Activated T-helper 1 cell treated with anti-CD3 and anti-CD28 coated beads, Interleukin-12 subunit alpha, Interleukin-12 subunit beta, Interleukin-2, Interleukin-4 antibody, amounts not matched to agents 30 ng/mL and 10 ng/mL and 1 ng/mL, durations not matched to agents 14 hours and 24 hours and 36 hours (primary cell): Measurements from ENCODE around the gene FCRL5. TPM values are rescaled to one million over a fixed set of nuclear protein-coding genes. Genes with fewer than 3 reads are reported as not detected.

Source experiments
- DNase-seq: peaks from one replicate; pipeline ENCODE4 v3.0.0; 2021; ENCODE audit warnings: low spot score
- H3K27ac Mint-ChIP-seq: one replicate; pipeline ENCODE4 v1.8.0; 2021; ENCODE audit warnings: mild to moderate bottlenecking, mixed read lengths
- H3K27me3 Mint-ChIP-seq: one replicate; pipeline ENCODE4 v1.8.0; 2022; ENCODE audit warnings: mild to moderate bottlenecking, moderate library complexity, mixed read lengths; ENCODE audit not compliant: insufficient read depth
- H3K36me3 Mint-ChIP-seq: one replicate; pipeline ENCODE4 v1.8.0; 2021; ENCODE audit warnings: low read depth, mixed read lengths
- H3K4me1 Mint-ChIP-seq: one replicate; pipeline ENCODE4 v1.8.0; 2021; ENCODE audit warnings: low read depth, mixed read lengths
- H3K4me3 Mint-ChIP-seq: one replicate; pipeline ENCODE4 v1.8.0; 2021; ENCODE audit warnings: mild to moderate bottlenecking, moderate library complexity, mixed read lengths
- H3K9me3 Mint-ChIP-seq: one replicate; pipeline ENCODE4 v1.8.0; 2021; ENCODE audit warnings: mixed read lengths
- intact Hi-C: fragments of 100-400 bp; cut with micrococcal nuclease; formaldehyde crosslinking; loops from one replicate; pipeline ENCODE4 v1.15.1; 2024
- total RNA-seq: library from RNA; stranded (reverse); gene quantifications from 2 replicates; pipeline ENCODE4 v1.2.3, GENCODE V29; 2022

Gene FCRL5
- total RNA-seq, 1 donor from 2014 or later: not detected

DNA sequence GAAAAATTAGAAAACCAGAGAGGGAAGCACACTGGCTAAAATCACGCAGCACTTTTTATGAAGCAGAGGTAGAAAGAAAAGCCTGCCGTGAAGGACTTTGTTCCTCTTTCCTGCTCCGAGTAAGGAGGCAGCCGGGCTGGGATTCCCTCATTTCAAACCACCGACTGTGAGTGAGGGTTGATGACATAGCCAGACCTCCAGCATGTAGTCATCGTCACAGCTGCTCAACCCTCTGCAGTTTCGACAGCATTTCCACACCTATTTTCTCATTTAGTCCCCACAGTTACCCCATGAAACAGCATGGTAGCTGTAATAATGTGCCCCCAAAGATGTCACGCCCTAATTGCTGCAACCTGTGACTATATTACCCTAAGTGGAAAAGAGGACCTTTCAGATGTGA, 35.3 kb downstream of the FCRL5 start:
- intact Hi-C loops: no loop called here
- no peaks in the 10 kb centered on the region for H3K4me1 Mint-ChIP-seq
- no peaks in the 10 kb centered on the region for H3K36me3 Mint-ChIP-seq
- no peaks in the 10 kb centered on the region for H3K9me3 Mint-ChIP-seq
- no peaks in the 10 kb centered on the region for H3K27me3 Mint-ChIP-seq
- no peak for DNase-seq
- H3K4me3 Mint-ChIP-seq: no peak overlapping the region
- no peak overlapping the region for H3K27ac Mint-ChIP-seq

DNA sequence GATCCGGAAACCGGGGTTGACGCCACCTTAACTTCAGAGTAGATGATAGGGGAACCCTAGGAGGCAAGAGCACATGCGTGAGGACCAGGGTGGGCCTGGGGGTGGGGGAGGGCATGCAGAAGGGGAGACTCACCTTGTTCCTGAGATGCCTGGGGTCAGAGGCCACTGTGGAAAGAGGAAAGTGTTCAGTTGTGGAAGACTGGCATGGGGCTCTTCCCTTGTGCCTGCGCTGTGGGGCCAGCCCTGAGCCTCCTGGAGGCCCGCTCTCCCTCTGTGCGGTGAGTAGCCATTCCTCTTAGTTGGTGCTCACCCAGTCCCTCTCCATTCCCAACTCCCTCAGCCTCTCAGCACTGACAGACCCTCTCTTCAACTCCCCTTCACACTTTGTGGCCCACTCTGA, 36.6 kb downstream of the FCRL5 start:
- Mint-ChIP-seq H3K4me1 (no peaks in the 10 kb centered on the region), H3K9me3 (no peaks in the 10 kb centered on the region), H3K27me3 (no peaks in the 10 kb centered on the region), H3K36me3 (no peaks in the 10 kb centered on the region), H3K27ac (no peak overlapping the region), H3K4me3 (no peak overlapping the region)
- intact Hi-C loops: no loop called here
- no peak for DNase-seq

DNA sequence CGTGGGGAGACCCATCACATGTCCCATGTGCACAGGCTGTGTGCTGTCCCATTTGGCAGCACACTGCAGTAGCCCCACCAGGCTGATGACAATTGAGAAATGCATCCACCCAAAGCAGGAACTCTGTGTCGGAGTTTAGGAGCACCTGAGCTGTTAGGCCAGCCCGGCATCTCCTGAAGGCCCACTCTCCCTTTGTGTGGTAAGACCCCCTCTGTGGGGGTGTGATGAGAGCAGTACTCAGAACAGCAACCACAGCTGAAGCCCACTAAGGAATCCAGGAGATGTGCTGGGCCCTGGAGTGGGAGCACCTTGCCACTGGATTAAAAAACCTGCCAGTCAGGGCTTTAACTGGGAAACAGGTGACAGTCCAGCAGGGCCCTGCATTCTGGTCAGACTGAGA, 37.2 kb downstream of the FCRL5 start:
- no peaks in the 10 kb centered on the region for H3K9me3 Mint-ChIP-seq
- no peaks in the 10 kb centered on the region for H3K36me3 Mint-ChIP-seq
- no peaks in the 10 kb centered on the region for H3K4me1 Mint-ChIP-seq
- no peak overlapping the region for H3K27ac Mint-ChIP-seq
- no peak overlapping the region for H3K4me3 Mint-ChIP-seq
- DNase-seq: no peak
- H3K27me3 Mint-ChIP-seq: no peaks in the 10 kb centered on the region
- intact Hi-C loops: no loop called here

DNA sequence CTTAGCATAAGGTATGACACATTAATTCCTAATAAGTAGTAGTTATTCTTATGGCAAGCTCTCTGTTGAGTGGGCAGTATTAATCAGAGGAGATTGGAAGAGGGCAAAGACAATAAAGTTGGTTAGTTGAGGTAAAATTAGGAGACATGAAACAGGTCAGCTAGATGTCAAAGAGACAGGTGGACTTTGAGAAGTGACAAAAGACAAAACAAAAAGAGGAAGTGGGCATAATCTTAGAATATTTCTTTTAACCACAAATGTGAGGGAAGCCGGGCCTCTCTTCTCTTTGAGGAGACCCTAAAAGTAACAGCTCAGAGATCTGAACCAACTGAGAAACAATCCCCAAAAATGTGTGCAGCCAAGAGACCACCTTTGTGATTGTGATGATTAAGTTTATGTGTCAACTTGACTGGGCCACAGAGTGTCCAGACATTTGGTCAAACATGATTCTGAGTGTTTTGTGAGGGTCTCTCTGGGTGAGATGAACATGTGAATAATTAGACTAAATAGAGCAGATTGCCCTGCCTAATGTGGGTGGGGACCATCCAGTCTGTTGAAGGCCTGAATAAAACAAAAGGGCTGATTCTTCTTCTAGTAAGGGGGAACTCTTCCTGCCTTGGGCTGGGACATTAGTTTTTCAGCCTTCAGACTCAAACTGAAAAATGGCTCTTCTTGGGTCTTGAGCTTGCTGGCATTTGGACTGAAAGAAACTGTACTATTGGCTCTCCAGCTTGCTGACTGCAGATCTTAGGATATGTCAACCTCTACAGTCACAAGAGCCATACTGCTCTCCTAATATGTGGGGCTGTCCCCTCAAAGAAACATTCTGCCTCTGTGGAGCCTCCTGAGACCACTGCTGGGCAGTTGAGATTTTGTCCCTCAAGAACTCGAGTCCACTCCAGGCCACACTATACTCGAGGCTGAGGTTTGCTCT, 40.0 kb downstream of the FCRL5 start:
- no peak for DNase-seq
- H3K9me3 Mint-ChIP-seq: no peaks in the 10 kb centered on the region
- no peak overlapping the region for H3K27ac Mint-ChIP-seq
- no peaks in the 10 kb centered on the region for H3K4me1 Mint-ChIP-seq
- intact Hi-C loops: no loop called here
- H3K36me3 Mint-ChIP-seq: no peaks in the 10 kb centered on the region
- H3K4me3 Mint-ChIP-seq: no peak overlapping the region
- peaks cover 2% of the 10 kb centered on the region for H3K27me3 Mint-ChIP-seq

DNA sequence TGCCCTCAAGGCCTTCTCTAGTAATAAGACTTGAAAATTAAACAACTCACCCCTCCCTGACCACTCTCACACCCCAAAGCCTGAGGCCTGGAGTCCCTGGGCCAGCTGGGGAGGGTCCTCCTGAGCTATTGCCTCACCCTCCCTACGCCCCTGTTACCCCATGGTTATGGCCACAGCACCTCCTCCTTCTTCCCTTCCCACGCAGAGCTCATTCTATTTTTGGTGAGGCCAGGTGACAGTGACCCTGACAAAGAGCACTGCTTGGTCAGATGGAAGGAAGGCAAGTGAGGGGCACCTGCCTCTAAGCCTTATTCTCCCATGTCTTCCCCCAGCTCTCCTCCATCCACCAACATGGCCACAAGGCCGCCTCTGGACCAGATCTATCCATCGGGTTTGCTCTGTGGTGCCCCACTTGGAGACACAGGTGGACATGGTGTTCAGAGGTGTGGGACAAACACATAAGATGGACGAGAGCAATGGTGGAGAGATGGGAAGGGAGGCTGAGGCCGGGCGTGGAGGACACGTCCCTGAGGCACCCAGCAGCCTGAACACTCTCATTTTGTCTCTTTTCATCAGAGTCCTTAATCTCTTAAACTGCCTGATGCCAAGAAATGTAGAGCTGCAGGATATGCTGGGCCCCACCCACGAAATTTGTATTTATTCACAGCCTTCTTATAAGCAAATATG, 42.6 kb downstream of the FCRL5 start:
- intact Hi-C loops: no loop called here
- no peaks in the 10 kb centered on the region for H3K4me1 Mint-ChIP-seq
- no peak overlapping the region for H3K27ac Mint-ChIP-seq
- peaks cover 5% of the 10 kb centered on the region for H3K27me3 Mint-ChIP-seq
- no peaks in the 10 kb centered on the region for H3K36me3 Mint-ChIP-seq
- H3K9me3 Mint-ChIP-seq: no peaks in the 10 kb centered on the region
- H3K4me3 Mint-ChIP-seq: no peak overlapping the region
- no peak for DNase-seq

DNA sequence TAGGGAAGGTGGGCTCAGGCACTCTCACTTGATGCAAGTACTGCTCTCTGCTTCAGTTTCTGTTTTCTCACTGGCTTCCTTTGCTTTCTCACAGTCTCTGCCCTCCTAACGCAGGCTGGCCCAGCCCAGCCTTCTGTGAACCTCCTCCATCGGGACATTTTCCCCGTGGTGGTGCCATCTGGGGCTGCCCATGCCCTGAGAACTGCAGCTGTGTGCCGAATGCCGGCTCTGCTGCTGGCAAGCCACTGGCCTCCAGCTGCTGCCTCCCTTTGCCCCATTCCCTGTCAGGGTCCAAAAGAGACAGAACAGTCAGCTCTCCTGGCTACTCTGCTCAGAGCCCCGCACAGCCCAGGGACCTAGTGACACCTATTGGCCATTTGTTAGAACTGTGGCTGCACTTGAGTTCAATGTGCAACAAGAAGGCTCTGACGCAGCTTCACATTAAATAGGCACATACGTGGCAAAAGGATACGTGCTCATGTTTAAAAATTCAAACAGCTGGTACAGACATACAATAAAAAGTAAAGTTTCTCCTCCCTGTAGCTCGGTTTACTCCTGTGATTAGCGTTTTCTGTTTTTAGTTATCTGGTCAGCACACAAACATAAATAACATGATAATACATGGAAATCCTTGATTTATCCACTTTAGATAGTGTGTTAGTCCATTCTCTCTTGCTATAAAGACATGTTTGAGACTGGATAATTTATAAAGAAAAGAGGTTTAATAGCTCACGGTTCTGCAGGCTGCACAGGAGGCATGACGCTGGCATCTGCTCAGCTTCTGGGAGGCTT, 46.6 kb downstream of the FCRL5 start:
- intact Hi-C loops: no loop called here
- Mint-ChIP-seq H3K36me3 (no peaks in the 10 kb centered on the region), H3K4me3 (no peak overlapping the region), H3K27me3 (peaks cover 7% of the 10 kb centered on the region), H3K27ac (no peak overlapping the region), H3K9me3 (no peaks in the 10 kb centered on the region), H3K4me1 (no peaks in the 10 kb centered on the region)
- no peak for DNase-seq

DNA sequence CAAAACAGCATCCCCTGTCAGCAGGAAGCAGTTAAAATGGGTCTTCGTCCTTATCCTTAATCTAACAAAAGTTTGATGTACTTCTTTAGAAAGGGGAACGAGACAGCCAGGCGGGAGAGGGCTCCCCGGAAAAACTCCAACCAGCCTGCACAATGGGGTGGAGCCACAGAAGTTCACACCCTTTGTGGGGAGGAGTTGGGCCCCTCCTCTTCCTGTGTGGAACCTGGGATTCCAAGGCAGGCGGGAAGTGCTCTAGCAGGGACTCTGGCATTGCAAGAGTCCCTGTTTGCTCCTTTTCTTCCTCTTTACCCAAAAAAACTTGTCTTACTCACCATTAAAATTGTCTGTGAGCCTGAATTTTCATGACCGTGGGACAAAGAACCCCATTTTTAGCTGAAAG, 47.7 kb downstream of the FCRL5 start:
- no peak for DNase-seq
- Mint-ChIP-seq H3K9me3 (no peaks in the 10 kb centered on the region), H3K36me3 (no peaks in the 10 kb centered on the region), H3K4me1 (no peaks in the 10 kb centered on the region), H3K27ac (no peak overlapping the region), H3K4me3 (no peak overlapping the region), H3K27me3 (peaks cover 7% of the 10 kb centered on the region)
- intact Hi-C loops: no loop called here

DNA sequence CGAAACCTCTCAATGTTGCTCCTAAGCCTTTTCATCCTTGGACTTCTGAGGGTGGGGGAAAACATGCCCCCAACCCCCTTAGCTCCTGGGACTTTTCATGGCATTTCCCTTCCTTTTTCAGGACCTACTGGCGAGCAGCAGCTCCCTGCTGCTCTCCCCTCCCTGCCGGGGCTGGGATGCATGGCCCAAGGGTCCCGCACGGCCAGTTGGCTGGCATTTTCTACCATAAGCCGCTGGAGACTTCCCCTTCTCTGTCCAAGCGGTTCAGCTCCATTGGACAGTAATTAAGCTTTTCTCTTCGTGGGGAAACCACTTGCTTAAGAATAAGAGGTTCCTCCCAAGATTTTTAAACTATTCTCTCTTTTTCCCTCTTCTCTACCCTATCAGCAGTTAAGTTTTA, 52.8 kb downstream of the FCRL5 start:
- Mint-ChIP-seq H3K27me3 (peaks cover 9% of the 10 kb centered on the region), H3K27ac (no peak overlapping the region), H3K9me3 (no peaks in the 10 kb centered on the region), H3K36me3 (no peaks in the 10 kb centered on the region), H3K4me1 (no peaks in the 10 kb centered on the region), H3K4me3 (no peak overlapping the region)
- no peak for DNase-seq
- intact Hi-C loops: no loop called here

DNA sequence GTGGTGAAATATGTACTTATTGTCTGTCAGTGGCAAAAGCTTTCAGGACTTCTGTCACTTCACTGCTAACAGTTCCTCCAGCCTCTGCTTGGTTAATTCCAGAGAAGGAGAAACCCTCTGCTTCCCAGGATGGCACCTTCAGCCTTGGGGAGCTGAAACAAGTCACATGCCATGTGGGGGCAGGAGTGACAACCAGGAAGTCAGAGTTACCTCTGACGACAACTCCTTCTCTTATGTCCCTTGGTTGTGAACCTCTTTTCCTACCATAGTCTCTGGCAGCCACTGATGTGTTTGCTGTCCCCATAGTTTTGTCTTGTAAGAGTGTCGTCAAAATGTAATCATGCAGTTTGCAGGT, 53.6 kb downstream of the FCRL5 start:
- Mint-ChIP-seq H3K27me3 (peaks cover 14% of the 10 kb centered on the region), H3K27ac (no peak overlapping the region), H3K4me3 (no peak overlapping the region), H3K4me1 (no peaks in the 10 kb centered on the region), H3K36me3 (no peaks in the 10 kb centered on the region), H3K9me3 (no peaks in the 10 kb centered on the region)
- intact Hi-C loops: no loop called here
- no peak for DNase-seq

DNA sequence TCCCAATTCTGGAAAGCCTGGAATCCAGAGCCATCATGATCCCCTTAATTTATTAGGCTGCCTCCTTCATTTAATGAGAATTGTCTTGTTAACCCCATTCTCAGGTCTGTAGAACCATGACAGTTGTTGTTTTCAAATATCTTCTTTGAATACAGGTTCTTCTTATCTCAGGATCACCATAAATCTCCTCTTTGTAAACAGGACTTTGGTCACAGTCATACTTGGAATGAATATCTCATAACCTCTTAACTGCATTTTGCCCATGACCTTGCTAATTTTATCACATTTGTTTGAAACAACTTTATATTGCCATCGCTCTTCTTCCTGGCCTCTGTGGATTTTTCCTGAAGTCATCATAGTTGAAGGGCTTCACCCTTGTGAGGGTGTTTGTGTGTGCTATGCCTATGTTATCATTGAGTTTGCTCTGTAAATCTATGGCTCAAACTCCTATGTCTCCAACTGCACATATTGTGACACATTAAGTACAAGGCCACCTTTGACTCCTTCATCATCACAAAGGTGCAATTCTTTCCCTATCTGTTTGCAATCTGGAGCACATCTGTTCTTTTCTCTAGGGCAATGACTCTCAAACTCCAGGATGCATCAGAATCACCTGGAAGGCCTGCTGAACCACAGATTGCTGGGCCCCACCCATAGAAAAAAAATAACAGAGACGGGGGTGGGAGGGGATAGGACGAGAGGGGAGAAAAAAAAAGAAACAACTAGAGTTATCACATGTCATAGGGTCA, 54.2 kb downstream of the FCRL5 start:
- Mint-ChIP-seq H3K4me1 (no peaks in the 10 kb centered on the region), H3K4me3 (no peak overlapping the region), H3K27me3 (peaks cover 15% of the 10 kb centered on the region), H3K36me3 (no peaks in the 10 kb centered on the region), H3K27ac (no peak overlapping the region), H3K9me3 (no peaks in the 10 kb centered on the region)
- DNase-seq: no peak
- intact Hi-C loops: loop anchor here (2.0 kb wide), 1 partner anchor 305 kb away; no protein-coding TSS in a partner anchor

DNA sequence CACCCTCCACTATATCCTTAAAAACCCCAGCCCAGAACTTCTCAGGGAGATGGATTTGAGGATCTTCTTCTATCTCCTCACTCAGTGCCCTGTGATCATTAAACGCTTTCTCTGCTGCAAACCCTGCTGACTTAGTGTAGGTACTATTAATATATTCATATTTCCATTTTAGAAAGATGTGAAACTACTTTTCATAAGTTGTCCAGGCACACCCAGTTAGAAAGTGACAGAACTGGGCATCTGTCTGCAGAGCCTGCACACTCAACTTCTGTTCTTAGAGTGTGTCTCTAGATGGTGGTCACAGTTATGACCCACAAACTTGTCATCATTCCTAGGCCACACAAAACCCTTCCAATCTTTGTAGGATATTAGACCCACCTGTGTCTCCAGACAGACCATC, 55.0 kb downstream of the FCRL5 start:
- no peak for DNase-seq
- Mint-ChIP-seq H3K27me3 (peaks cover 14% of the 10 kb centered on the region), H3K4me3 (no peak overlapping the region), H3K36me3 (no peaks in the 10 kb centered on the region), H3K9me3 (no peaks in the 10 kb centered on the region), H3K4me1 (no peaks in the 10 kb centered on the region), H3K27ac (no peak overlapping the region)
- intact Hi-C loops: loop anchor here (2.0 kb wide), 1 partner anchor 304 kb away; no protein-coding TSS in a partner anchor

DNA sequence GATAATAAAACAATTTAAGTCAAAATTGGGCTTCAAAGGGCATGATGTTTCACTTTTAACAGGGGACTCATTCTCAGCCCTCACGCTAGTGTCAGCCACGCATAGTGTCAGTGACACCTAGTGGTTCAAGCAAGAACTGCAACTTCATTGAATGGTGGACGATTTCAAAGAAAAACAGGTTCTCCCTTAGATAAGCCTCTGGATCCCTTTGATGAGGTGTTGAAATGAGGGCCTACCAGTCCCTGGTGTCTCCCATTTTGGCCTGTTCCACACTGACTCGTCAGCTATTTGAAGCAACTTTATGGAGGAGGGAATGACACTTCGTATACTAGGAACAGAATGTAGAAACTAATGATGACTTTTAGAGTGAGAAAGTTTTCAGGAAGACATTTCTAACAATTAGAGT, 56.2 kb downstream of the FCRL5 start:
- DNase-seq: peak; percentile 31
- H3K4me3 Mint-ChIP-seq: no peak overlapping the region
- intact Hi-C loops: loop anchor here (1.0 to 2.0 kb wide), 2 partner anchors 119 to 303 kb away; no protein-coding TSS in a partner anchor
- no peaks in the 10 kb centered on the region for H3K9me3 Mint-ChIP-seq
- no peaks in the 10 kb centered on the region for H3K4me1 Mint-ChIP-seq
- peaks cover 13% of the 10 kb centered on the region for H3K27me3 Mint-ChIP-seq
- H3K36me3 Mint-ChIP-seq: no peaks in the 10 kb centered on the region
- no peak overlapping the region for H3K27ac Mint-ChIP-seq
